Ishikawa (cell line): ENCODE data around the gene NCOA4.

Source experiments
- CEBPB ChIP-seq: IDR thresholded peaks from 2 replicates; pipeline ENCODE4 v1.6.1; 2012
- CREB1 ChIP-seq: IDR thresholded peaks from 2 replicates; pipeline ENCODE4 v1.6.1; 2012; ENCODE audit warnings: low read depth
- EGR1 ChIP-seq: IDR thresholded peaks from 2 replicates; pipeline ENCODE4 v1.6.1; 2012
- EP300 ChIP-seq: IDR thresholded peaks from 2 replicates; pipeline ENCODE4 v1.6.1; 2012; ENCODE audit warnings: borderline replicate concordance
- FOXM1 ChIP-seq: IDR thresholded peaks from 2 replicates; pipeline ENCODE4 v1.6.1; 2012; ENCODE audit warnings: low read depth, borderline replicate concordance
- NFIC ChIP-seq: IDR thresholded peaks from 2 replicates; pipeline ENCODE4 v1.6.1; 2012
- RAD21 ChIP-seq: IDR thresholded peaks from 2 replicates; pipeline ENCODE4 v1.6.1; 2012; ENCODE audit warnings: low read depth
- TAF1 ChIP-seq: IDR thresholded peaks from 2 replicates; pipeline ENCODE4 v1.6.1; 2012; ENCODE audit warnings: low read depth, mild to moderate bottlenecking
- TCF12 ChIP-seq: IDR thresholded peaks from 2 replicates; pipeline ENCODE4 v1.6.1; 2012; ENCODE audit warnings: low read depth
- TEAD4 ChIP-seq: IDR thresholded peaks from 2 replicates; pipeline ENCODE4 v1.6.1; 2012
- YY1 ChIP-seq: IDR thresholded peaks from 2 replicates; pipeline ENCODE4 v1.6.1; 2012; ENCODE audit warnings: low read depth
- ZBTB7A ChIP-seq: IDR thresholded peaks from 2 replicates; pipeline ENCODE4 v1.6.1; 2012; ENCODE audit warnings: low read depth
- TF ChIP-seq, protein P1 (sequence below): IDR thresholded peaks from 2 replicates; pipeline ENCODE4 v1.6.1; 2012
- TF ChIP-seq, protein P2 (sequence below): IDR thresholded peaks from 2 replicates; pipeline ENCODE4 v1.6.1; 2012; ENCODE audit warnings: low read depth, mild to moderate bottlenecking
- TF ChIP-seq, protein P3 (sequence below): IDR thresholded peaks from 2 replicates; pipeline ENCODE4 v1.6.1; 2012

NCOA4 gene

DNA sequence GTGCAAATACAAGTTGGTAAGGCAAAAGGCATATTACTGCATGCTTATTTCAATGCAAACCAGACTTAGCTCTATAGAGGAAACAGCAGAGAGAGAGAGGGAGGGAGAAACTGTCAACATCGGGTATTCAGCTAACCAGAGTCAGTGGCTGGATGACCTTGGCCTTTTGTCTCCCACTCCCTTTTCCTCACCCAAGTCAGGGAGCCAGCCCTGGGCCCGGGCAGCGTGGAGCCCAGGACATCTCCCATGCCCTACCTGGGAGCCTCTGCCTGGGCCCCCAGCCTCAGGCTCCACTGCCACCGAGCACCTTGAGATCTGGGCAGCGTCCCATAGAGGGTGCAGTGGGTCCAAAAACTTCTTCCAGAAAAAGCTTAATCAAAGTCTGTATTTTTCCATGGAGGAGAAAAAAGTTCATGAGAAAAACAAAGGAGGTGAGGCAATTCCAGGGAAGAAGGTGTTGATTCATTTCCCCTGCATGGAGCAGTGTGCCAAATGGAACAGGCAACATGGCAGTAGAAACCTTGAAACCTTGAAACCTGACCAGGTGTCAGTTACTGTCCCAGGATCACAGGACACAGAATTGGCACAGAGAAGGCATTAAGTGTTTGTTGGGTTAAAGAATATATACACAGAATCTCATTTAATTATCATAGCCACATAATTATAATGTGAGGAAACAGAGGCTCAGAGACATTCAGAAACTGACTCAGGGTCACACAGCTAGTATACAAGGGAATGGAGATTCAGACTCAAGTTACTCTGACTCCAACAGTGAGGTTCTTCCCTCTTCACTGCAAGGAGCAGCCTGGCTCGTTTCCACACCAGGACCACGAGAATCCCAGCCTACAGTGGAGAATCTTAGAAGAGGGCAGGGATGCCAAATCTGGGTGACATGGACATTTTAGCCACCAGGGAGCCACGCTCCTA is 5.8 kb upstream of the NCOA4 start:
- TF ChIP-seq, protein P1, sequence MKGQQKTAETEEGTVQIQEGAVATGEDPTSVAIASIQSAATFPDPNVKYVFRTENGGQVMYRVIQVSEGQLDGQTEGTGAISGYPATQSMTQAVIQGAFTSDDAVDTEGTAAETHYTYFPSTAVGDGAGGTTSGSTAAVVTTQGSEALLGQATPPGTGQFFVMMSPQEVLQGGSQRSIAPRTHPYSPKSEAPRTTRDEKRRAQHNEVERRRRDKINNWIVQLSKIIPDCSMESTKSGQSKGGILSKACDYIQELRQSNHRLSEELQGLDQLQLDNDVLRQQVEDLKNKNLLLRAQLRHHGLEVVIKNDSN = no peak
- TF ChIP-seq RAD21 (peak; percentile 12; the same call in 1 of the 2 replicates), NFIC (no peak)
- TF ChIP-seq, protein P2, sequence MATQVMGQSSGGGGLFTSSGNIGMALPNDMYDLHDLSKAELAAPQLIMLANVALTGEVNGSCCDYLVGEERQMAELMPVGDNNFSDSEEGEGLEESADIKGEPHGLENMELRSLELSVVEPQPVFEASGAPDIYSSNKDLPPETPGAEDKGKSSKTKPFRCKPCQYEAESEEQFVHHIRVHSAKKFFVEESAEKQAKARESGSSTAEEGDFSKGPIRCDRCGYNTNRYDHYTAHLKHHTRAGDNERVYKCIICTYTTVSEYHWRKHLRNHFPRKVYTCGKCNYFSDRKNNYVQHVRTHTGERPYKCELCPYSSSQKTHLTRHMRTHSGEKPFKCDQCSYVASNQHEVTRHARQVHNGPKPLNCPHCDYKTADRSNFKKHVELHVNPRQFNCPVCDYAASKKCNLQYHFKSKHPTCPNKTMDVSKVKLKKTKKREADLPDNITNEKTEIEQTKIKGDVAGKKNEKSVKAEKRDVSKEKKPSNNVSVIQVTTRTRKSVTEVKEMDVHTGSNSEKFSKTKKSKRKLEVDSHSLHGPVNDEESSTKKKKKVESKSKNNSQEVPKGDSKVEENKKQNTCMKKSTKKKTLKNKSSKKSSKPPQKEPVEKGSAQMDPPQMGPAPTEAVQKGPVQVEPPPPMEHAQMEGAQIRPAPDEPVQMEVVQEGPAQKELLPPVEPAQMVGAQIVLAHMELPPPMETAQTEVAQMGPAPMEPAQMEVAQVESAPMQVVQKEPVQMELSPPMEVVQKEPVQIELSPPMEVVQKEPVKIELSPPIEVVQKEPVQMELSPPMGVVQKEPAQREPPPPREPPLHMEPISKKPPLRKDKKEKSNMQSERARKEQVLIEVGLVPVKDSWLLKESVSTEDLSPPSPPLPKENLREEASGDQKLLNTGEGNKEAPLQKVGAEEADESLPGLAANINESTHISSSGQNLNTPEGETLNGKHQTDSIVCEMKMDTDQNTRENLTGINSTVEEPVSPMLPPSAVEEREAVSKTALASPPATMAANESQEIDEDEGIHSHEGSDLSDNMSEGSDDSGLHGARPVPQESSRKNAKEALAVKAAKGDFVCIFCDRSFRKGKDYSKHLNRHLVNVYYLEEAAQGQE = no peak

DNA sequence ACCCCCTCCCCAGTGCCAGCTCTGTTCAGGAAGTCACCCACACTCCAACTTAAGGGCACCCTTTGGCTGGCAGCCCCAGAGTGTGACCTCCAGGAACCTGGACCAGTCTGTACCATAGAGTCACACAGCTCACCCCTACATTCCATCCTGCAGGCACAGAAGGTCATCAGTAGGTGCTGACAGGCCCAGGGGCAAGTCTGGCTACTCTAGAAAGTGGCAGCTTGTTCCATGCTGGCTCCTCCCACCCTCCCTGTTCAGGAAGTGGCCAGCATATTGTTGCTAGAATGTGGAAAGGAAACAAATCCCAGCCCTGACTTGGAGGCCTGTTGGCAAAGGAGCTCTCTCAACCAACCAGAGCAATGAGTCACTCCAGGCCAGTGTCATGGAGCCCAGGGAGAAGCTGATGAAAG is 3.2 kb upstream of the NCOA4 start:
- TF ChIP-seq TEAD4 (no peak), CEBPB (no peak), NFIC (no peak), ZBTB7A (no peak), EP300 (no peak), EGR1 (no peak), TCF12 (no peak), CREB1 (no peak), TAF1 (no peak), FOXM1 (no peak), RAD21 (no peak)
- TF ChIP-seq, protein P1 = no peak
- TF ChIP-seq, protein P3, sequence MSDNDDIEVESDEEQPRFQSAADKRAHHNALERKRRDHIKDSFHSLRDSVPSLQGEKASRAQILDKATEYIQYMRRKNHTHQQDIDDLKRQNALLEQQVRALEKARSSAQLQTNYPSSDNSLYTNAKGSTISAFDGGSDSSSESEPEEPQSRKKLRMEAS = no peak

DNA sequence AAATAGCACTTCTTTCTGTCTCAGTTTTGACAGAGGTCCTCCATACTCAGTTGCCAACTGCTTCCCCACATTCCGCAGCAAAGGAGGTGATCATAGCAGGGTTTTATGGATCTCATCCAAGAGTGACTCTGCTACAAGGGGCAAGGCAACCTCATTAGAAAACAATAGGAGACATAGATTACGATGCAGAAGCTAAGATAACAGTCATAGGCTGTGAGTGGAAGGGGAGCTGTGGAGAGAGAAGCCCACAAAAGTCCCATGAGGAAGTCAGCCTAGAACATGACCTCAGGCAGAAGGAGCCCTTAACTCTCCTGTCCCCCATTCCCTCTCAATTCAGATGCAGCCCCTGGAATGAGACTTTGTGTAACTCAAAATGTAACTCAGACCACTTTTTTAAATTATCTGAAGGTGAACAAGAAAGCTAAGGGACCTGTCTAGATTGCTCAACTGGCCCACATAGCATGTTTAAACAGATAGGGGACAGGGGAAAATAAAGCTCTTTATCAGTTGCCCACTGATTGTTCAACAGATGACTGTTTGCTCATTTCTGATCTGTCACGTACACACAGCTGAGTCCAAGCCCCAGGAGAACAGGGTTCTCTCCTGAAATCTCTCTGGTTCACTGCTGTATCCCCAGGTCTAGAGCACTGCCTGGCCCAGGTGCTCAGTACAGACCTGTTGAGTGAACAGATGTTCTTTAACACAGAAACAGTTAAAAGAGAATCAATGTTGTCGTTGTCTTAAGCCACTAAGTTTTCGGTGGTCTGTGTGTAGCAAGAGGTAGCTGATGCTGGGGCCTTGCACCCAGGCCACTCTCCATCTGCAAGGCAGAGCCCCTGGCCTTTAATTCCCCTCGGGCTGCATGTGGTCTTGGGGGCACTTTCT is 1.5 kb upstream of the NCOA4 start:
- TF ChIP-seq EGR1 (no peak), ZBTB7A (no peak), YY1 (no peak), TEAD4 (no peak), TCF12 (no peak), FOXM1 (no peak), TAF1 (no peak), NFIC (no peak), CEBPB (no peak), EP300 (no peak), CREB1 (no peak), RAD21 (no peak)
- TF ChIP-seq, protein P3 = no peak
- TF ChIP-seq, protein P1 = no peak
- TF ChIP-seq, protein P2 = no peak

DNA sequence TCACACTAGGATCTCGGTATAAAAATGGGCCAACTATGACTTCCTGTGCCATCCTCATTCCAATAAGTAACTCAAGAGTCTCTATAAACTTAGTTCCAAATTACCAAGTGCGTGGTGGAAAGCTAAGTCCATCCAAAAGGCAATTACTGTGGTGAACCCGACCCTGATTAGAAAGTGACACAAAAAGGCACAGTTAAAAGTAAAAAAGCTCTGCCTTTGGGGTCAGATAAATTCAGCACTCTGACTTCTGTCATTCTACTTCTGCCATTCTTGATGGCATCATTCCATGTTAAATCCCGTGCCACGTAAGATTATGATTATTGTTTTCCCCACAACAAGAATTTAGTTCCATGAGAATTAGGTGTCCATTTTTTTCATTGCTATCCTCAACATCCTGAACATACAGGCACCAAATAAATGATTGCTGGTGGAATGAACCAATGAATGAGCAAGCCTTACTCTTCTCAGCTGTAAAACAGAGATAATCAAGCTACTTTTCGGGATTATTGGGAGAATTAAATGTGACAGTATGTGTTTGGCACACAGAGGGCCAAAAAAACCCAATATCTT is 877 bp downstream of the NCOA4 start:
- TF ChIP-seq RAD21 (no peak), FOXM1 (no peak), TEAD4 (no peak), ZBTB7A (no peak), NFIC (no peak), CEBPB (no peak), TCF12 (no peak), EGR1 (no peak), EP300 (no peak), CREB1 (no peak), TAF1 (no peak), YY1 (no peak)
- TF ChIP-seq, protein P2 = no peak
- TF ChIP-seq, protein P1 = no peak
- TF ChIP-seq, protein P3 = no peak
